ENCODE data around the gene KLHL12. TPM values are rescaled to one million over a fixed set of nuclear protein-coding genes. Genes with fewer than 3 reads are reported as not detected.

KLHL12 gene
- total and polyA plus RNA-seq, 2 donors (not counting 3 experiments of a cell fraction or from before 2014, with no cell fraction given): 22.8 to 23.0 TPM

- dilution Hi-C loops (cut with MboI; ENCODE audit: extremely low pct_ligation_motif_present, low sequenced_read_pairs): no loop called here
- intact Hi-C loops (cut with micrococcal nuclease): no loop called here
- Histone ChIP-seq H4K20me1 (replicated peaks; ENCODE audit: control insufficient read depth, extremely low read depth, insufficient read depth, low read length) (no peaks in the 10 kb centered on the region), H3K79me2 (ENCODE audit: control insufficient read depth, insufficient read depth, low read length) (no peaks in the 10 kb centered on the region), H3K9me1 (replicated peaks; ENCODE audit: control insufficient read depth, extremely low read depth, insufficient read depth, low read length) (no peaks in the 10 kb centered on the region), H3K4me2 (ENCODE audit: insufficient read depth, low read length) (no peak overlapping the region), H3K4me1 (ENCODE audit: control insufficient read depth, extremely low read depth, insufficient read depth, low read length) (no peaks in the 10 kb centered on the region), H3K36me3 (ENCODE audit: control insufficient read depth in 2 of 2, extremely low read depth in 1 of 2, insufficient read depth in 2 of 2, low read length in 2 of 2) (peaks cover 15 to 45% of the 10 kb centered on the region in 2 experiments), H3K27ac (ENCODE audit: insufficient read depth, low read depth, low read length) (no peak overlapping the region), H2AFZ (ENCODE audit: low read depth, low read length) (no peak overlapping the region), H3K9me3 (replicated peaks; ENCODE audit: control insufficient read depth, insufficient read depth, low read length) (no peaks in the 10 kb centered on the region), H3K4me3 (replicated peaks in 1 of 3; ENCODE audit: insufficient read depth in 1 of 3, low read depth in 1 of 3, low read length in 3 of 3) (no peak overlapping the region), H3K9ac (replicated peaks; ENCODE audit: extremely low read depth, insufficient read depth, low read length) (no peak overlapping the region), H3K27me3 (ENCODE audit: control insufficient read depth in 2 of 2, insufficient read depth in 2 of 2, low read length in 2 of 2) (no peaks in the 10 kb centered on the region)
- TF ChIP-seq CTCF (IDR thresholded peaks at IDR 0.05; ENCODE audit: extremely low read depth in 1 of 2, insufficient read depth in 1 of 2, low read depth in 1 of 2, low read length in 2 of 2): no peak
- no TSS peak for BruUV-seq (replicated peaks)
- FAIRE-seq (no peak), DNase-seq (ENCODE audit: low read depth, low spot score) (no peak)
- CTCF ChIA-PET: no interaction called here
- POLR2A ChIA-PET: no interaction called here
Observed at GRCh38 chr1:202945483-202945882, 18.4 kb upstream of the KLHL12 start.

GRCh38 chr1:202944438-202944921, 17.4 kb upstream of the KLHL12 start:
- CTCF ChIA-PET: interaction anchor here (1.6 to 2.3 kb wide), 2 partner anchors 9 to 10 kb away, joined by 4 to 10 read pairs; no protein-coding TSS in a partner anchor
- intact Hi-C loops (cut with micrococcal nuclease): no loop called here

More at GRCh38 chr1:202944438-202944921, 17.4 kb upstream of the KLHL12 start:
- dilution Hi-C loops (cut with MboI; ENCODE audit: extremely low pct_ligation_motif_present, low sequenced_read_pairs): no loop called here
- Histone ChIP-seq H3K9ac (replicated peaks; ENCODE audit: extremely low read depth, insufficient read depth, low read length) (no peak overlapping the region), H3K27me3 (ENCODE audit: control insufficient read depth in 2 of 2, insufficient read depth in 2 of 2, low read length in 2 of 2) (no peaks in the 10 kb centered on the region), H3K4me1 (ENCODE audit: control insufficient read depth, extremely low read depth, insufficient read depth, low read length) (no peaks in the 10 kb centered on the region), H3K4me2 (ENCODE audit: insufficient read depth, low read length) (no peak overlapping the region), H3K9me1 (replicated peaks; ENCODE audit: control insufficient read depth, extremely low read depth, insufficient read depth, low read length) (no peaks in the 10 kb centered on the region), H3K9me3 (replicated peaks; ENCODE audit: control insufficient read depth, insufficient read depth, low read length) (no peaks in the 10 kb centered on the region), H3K27ac (ENCODE audit: insufficient read depth, low read depth, low read length) (no peak overlapping the region), H4K20me1 (replicated peaks; ENCODE audit: control insufficient read depth, extremely low read depth, insufficient read depth, low read length) (no peaks in the 10 kb centered on the region), H2AFZ (ENCODE audit: low read depth, low read length) (no peak overlapping the region), H3K79me2 (ENCODE audit: control insufficient read depth, insufficient read depth, low read length) (no peaks in the 10 kb centered on the region), H3K4me3 (replicated peaks in 1 of 3; ENCODE audit: insufficient read depth in 1 of 3, low read depth in 1 of 3, low read length in 3 of 3) (no peak overlapping the region), H3K36me3 (ENCODE audit: control insufficient read depth in 2 of 2, extremely low read depth in 1 of 2, insufficient read depth in 2 of 2, low read length in 2 of 2) (peaks cover 15 to 39% of the 10 kb centered on the region in 2 experiments)
- BruUV-seq (replicated peaks): no TSS peak
- no peak for FAIRE-seq
- DNase-seq (ENCODE audit: low read depth, low spot score): no peak
- no peak for TF ChIP-seq MYC (IDR thresholded peaks at IDR 0.05; ENCODE audit: low read depth, low read length)
- TF ChIP-seq POLR2AphosphoS5 (IDR thresholded peaks at IDR 0.05; ENCODE audit: insufficient read depth, low read depth, low read length): no peak
- TF ChIP-seq JUN (IDR thresholded peaks at IDR 0.05; ENCODE audit: borderline replicate concordance, insufficient read depth, insufficient read length, low read depth): no peak
- no peak for TF ChIP-seq CTCF (IDR thresholded peaks at IDR 0.05; ENCODE audit: extremely low read depth in 1 of 2, insufficient read depth in 1 of 2, low read depth in 1 of 2, low read length in 2 of 2)
- TF ChIP-seq POLR2A (IDR thresholded peaks at IDR 0.05; ENCODE audit: low read depth, low read length): no peak
- TF ChIP-seq MAX (IDR thresholded peaks at IDR 0.05; ENCODE audit: insufficient read depth, insufficient read length): no peak
- TF ChIP-seq EZH2 (IDR thresholded peaks at IDR 0.05; ENCODE audit: borderline replicate concordance, low read depth, low read length, severe bottlenecking): no peak
- no peak for TF ChIP-seq GATA2 (IDR thresholded peaks at IDR 0.05; ENCODE audit: insufficient read depth, insufficient read length, low read depth, low read length)
- TF ChIP-seq FOS (IDR thresholded peaks at IDR 0.05; ENCODE audit: borderline replicate concordance, insufficient read depth, low read length): no peak
- POLR2A ChIA-PET: no interaction called here

All from endothelial cell of umbilical vein (primary cell).